GM21526 (cell line): Measurements from ENCODE around the gene LAMA1.

ENCODE experiments used
- ATAC-seq: cut with Tn5 transposase; IDR thresholded peaks from one replicate; pipeline ENCODE4 v1.9.1; 2021; ENCODE audit warnings: moderate library complexity; ENCODE audit not compliant: unreplicated experiment, low FRiP score

Gene LAMA1

DNA sequence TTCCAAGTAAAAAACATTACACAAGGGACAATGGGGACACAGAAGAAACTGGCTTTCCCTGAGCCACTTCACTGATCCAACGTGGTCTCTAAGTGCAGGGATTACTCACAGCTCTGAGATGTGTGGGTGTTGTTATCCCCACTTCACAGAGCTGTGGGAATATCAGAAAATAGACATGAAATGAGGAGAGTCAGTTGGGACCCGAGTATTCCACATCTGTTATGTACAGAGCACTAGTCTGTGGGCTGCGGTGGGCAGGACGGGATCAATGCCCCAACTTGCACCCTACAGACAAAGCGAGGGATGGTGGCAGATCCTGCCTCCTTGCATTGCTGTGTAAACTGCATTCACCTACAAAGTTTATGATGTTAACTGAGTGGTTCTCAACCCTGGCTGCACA, 11.7 kb downstream of the LAMA1 start:
- ATAC-seq: no peak

DNA sequence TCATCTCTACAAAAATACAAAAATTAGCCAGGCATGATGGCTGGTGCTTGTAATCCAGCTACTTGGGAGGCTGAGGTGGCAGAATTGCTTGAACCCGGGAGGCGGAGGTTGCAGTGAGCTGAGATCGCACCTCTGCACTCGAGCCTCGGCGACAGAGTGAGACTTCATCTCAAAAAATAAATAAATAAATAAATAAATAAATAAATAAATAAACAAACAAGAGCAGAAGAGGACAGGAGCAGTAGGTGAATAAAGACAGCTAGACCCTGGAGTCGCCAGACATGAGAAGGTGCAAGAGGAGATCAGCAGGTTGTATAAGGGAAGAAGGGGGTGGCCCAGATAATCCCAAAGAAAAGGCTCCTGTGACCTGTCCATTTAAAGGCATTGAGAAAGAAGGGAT, 12.3 kb downstream of the LAMA1 start:
- no peak for ATAC-seq

DNA sequence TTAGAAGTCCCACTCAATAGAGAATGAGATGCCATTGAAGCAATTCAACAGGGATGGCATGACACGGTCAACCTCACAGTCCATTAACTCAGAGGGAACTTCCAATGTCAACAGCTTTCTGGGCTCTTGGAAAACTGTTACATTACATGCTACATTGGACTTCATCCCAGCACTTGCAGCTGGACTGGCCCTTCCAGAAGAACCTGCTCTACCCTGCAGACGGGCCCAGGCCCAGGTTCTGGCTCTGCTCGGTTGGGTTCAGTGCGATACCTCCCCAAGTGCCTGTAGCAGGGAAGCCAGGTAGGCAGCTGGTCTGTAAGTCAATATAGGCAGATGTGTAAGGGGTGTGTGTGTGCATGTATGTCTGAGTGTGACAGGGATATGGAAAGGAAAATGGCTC, 12.9 kb downstream of the LAMA1 start:
- ATAC-seq: no peak

DNA sequence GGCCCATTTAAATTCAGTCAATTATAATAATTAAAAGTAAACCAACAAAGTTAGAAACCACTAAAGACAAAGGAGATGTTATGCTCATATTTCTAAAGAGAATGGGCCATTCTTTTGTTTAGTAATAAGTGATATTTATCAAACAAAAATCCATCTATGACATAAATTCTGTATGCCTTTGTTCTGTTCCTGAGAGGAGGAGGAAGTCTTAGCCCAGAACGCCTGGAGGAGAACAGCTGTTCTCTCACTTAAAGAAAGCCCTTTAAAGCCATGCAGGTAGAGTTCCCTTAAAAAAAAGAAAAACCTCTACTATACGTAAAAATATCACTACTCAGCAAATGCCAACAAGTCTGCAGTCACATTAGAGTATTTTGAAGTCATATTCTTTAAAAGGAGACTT, 15.5 kb downstream of the LAMA1 start:
- ATAC-seq: no peak

DNA sequence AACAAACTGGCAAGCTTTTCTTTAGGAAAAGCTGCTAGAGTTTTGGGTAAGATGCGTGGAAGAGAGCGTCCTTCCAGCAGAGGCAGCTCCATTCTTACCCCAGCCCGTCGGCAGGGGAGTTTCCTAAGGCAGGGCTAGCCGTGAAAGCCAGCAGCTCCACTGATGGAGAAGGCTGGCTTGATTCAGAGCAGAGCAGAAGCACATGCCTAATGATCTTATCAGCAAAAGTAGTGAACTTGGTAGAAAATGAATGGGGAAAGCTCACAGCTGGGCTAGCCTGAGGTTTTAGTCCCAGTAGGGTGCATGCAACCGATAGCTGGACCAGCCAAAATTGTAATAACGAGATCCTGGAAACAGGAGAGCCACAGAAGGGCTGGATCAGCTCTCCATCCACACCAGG, 20.8 kb downstream of the LAMA1 start:
- ATAC-seq: no peak

DNA sequence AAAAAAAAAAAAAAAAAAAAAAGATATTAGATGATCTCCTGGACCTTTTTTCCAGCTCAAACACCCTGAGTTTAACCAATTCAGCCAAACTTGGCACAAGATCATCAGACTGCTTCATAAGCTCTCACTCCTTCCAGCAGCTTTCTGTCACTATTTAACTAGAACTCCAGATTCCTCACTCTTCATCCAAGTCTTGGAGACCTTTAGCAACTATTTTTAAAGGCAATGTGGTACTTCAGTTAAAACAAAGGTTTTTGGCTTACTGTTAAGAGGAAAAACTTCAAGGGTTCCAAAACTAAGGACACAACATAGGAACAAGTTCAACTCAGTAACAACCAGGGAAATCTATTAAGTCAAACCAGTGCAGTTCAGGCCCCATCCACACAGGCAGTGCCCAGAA, 23.2 kb downstream of the LAMA1 start:
- no peak for ATAC-seq

DNA sequence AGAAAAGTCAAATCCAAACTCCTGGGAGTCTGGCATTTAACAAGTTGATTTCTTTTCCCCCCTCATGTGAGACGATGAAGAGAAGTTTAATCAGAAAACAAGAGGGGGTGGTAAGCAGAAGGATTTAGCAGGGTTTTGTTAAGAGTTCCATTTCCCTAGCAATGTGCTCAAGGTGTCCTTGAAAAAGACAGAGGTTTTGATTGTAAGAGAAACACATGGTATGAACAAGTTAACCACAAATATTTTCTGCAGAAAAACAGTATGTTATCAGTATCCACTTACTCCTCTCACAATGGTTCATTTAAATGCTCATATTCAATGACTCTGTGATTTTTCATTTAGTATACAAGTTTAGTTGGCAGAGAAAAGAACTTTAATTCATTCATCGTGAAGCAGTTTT, 26.8 kb downstream of the LAMA1 start:
- ATAC-seq: no peak

DNA sequence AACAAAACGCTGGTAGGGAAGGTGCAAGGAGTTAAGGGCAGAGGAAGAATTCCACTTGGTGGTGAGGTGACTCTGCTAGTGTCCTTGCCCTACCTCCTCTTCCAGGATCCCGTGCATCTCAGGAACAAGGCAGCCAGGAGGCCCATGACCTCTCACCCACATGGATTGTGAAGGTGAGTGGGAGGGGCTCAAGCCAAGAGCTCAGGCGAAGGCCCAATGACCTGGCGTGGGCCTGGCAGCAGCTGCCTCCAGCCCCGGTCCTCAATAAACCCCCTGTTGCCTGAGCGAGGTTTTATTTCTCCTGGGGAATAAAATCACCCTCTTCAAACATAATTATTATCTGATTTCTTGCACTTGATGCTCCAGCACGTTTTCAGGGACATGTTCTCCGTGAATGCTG, 28.2 kb downstream of the LAMA1 start:
- no peak for ATAC-seq

DNA sequence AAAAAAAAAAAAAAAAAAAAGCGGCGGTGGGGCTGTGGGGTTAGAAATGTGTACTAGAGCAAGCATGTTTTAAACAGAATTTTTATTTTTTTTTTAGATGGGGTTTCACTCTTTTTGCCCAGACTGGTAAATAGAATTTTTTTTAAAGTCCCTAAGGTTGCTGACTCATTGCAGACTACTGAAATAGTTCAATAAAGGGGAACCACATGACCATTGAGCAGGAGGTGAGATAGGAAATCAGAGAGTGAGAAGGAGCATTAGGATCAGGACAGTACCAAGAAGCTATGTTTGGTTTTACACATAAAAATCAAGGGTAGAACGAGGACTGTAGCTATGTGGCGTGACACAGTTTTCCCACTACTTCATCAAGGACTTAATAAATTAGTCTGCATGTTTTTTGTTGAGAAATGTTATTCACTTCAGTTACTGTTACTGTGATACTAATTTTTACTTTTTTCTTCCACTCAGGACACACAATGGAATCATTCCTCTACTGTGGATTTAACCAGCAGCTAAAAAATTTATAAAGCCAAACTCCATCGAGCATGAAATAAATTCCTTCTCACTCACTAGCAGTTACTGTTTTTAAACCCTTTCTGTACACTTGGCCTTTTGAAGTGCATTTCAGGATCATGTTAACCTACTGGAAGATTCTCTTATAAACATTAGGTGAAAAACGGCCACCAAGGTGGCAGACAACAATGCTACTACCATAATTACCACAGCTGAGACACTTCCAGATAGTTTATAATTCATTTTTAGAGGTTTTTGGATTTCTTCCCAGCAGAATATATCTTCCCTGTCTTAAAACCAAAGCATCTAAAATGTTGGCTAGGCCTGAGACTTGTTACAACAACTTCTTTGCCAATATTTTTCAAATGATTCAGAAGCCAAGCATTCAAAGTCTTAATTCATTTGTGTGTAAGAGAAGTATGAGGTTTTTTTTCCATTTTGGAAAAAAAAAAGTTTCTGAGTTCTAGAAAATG, 33.2 kb downstream of the LAMA1 start:
- no peak for ATAC-seq

DNA sequence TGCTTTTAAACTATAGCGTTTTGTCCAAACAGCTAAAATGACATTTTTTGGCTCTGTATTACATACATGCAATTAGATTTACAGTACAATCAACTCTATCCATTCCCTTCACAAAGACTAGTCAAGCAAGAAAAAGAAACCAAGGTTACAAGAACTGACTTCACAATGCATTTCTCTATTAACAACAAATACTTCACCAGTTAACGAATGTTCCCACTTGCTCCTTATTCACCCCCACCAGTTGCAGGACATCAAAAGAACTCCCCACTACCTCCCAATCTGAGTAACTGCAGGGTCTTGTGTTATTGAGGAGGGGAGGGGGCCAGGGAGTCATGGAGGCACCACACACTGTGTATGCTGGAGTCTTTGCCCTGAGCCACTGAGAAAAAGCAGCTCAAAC, 34.9 kb downstream of the LAMA1 start:
- ATAC-seq: no peak

DNA sequence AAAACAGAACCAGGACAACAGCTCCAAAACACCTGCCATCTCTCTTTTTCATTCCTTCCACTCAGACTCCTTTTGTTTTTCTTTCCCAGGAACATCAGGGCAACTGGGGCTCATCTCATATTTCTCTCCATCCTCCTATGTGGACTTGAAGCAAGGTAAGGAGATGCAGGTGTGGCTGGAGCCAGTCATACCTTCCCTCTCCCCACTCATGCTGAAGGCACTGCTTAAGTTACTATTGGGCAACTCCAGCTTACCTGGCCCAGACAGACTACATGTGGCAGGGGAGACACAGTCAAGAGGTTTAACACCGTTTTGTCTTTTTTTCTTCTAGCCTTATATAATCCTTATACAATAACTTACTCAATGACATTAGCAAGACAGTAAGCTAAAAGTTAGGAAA, 38.4 kb downstream of the LAMA1 start:
- ATAC-seq: no peak

DNA sequence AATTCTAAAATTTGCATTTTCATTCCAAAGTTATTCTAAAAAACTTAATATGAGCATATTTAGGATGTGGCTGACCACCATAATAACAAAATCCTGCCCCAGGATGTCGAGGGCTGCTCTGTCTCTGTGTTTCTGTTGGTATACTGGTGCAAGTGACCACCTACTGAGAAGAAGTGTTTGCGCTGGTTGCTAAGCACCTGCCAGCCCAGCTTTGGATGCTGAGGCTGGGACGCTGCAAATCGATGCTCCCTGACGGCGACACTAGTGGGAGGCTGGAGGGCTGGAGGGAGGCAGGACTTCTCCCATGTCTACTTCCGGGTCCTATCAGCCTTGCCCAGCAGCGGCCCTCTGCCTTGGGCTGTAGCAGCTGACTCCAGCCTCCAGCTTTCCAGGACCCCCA, 45.0 kb downstream of the LAMA1 start:
- no peak for ATAC-seq

DNA sequence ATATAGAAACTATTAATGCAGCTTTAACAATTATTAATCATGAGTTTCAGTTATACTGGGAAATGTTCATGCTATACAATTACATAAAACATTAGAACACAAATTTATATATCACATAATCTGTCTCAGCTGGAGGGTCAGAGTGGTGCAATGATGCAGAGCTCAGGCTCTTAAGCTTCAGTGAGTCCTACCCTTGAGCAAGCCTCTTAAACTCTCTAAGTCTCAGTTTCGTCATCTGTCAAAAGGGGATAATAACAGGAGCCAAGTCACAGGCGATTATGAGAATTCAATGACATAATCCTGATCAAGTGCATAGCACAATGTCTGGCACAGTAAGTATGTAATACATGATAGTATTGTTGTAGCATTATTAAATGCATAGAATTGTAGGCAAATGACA, 46.0 kb downstream of the LAMA1 start:
- ATAC-seq: no peak

DNA sequence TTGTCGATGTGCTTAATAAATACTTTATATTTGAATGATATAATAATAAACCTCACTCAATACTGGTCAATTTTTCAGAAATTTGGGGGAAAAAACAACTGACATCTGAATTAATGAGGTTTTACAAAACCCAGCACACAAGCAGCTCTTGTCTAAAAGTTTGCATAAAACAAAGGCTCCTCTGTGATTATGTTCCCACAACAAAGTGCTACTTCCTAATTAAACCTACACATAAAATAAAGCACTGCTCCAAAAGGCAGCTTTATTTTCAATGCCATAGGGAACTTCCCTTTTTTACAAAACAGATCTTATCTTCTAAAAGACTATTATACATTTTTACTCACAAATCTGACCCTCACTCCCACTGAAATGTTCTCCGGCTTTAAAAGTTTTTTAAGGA, 47.1 kb downstream of the LAMA1 start:
- ATAC-seq: no peak

DNA sequence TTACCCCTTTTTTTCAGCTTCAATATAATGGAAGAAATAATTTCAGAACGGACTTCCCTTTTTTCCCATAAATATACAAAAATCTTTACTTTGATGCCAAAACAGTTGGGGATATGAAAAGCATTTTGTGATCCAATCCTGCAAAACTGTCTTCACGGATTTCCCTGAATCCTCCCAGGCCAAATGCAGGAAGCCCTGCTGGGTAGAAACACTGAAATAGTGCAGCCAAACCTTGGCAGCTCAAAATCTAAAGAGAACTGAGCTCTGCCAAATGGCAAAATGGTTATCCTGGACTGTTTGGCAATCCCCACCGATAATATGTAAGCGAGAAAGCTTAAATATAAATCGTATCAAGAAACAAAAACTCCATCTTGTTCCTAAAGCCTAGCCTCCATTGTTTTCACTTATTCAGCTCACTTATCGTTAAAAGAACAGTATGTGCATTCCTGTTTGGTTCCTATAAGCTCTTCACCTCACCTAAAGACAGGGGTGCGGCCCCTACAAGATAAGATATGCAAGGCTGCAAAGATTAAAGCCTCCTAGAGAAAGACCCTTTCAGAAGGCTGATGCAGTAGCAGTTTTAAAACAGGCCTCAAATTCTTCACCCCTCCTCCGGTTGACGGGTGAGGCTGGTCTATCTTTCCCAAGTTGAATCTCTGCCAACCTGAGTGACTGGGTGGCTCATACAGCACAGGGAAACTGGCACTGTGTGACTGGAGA, 48.6 kb downstream of the LAMA1 start:
- no peak for ATAC-seq

DNA sequence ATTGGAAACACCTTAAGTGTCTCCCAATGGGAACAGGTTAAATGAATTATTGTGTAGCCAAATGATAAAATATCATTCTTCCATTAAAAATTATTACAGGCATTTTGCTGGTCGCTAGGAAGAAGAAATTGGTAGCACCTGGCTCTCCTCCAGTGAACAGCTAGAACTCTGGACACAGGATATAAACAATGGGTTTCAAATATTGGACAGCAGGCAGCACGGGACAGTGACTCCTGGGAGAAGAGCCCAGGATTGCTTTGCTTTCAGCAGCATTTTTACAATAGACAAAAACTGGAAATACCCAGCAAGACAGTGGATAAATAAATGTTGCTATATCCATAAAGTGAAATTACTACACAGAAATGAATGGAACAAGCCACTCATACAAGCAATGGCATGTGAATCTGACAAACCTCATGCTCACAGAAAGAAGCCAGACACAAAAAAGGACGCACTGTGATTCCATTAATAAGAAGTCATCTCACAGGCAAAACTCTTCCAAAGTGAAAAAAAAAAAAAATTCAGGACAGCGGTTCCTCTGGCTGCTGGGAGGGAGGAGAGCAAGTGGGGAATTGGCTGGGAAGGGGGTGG, 50.5 kb downstream of the LAMA1 start:
- no peak for ATAC-seq

DNA sequence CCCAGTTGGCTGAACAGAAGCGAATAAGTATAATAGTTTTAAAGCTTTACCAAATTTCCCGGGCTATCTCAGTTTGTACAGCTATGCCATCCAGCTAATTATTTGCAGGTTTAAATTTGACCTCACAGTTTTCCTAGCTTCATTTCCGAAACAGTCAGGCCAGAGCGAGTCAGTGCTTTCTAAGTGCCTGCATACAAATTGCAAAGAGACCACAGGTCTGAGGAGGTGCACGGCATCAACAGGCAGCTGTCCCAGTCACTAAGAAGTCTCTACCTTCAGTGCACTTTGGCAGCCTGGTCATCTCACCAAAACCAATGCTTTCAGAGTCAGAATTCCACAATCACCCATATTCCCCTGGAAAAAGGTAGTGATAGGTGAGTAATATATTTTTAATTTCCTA, 51.9 kb downstream of the LAMA1 start:
- ATAC-seq: no peak

DNA sequence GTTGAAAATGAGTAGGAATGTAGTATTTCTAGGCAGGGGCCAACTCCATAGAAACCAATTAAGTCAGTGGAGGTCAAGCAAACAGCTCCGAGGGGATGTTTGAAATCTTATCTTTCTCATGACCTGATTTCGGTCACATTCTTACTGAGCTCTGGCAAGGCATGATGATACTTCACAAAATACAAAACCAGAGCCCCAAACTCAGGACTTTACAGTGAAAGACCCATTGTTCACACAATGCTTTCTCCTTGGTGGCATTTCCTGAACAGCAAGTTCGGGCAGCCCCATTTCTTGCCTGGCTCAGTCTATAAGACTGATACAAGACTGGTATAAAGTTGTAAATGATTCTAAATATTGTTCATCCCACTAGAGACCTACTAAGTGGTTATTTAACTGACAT, 53.3 kb downstream of the LAMA1 start:
- no peak for ATAC-seq

DNA sequence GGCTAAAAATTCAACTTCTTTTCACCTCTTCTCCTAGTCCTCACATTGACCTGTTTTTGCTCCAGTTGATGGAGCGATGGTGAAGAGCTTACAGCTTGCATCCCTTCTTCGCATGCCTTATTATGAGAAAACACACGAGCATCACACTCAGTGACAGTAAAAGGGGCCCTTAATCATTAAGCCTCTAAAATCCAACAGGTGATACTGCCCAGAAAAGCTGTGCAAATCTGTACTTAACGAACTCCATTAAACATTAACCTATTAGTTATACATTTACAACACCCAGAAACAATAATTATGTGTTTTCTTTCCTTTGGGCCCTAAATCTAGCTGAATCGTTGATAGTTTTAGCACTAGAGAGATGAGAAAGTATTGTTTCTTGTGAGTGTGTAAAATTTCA, 54.8 kb downstream of the LAMA1 start:
- no peak for ATAC-seq

DNA sequence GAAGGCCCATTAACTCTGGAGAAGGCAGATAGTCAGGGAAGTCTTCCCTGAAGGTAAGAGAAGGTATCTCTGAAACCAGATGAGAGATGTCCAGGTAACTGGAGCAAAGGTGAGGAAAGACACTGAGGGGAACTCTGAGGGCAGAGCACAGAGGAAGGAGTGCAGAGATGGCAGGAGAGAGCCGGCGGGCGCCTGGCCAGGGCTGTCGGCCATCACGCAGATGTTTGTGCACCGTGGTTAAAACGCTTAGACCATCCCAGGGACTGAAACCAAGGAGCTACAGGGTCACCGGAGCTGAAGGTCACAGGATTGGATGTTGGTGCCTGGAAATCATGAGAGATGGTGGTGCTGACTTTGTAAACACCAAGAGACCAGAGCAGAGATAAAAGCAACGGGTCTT, 55.4 kb downstream of the LAMA1 start:
- ATAC-seq: no peak

DNA sequence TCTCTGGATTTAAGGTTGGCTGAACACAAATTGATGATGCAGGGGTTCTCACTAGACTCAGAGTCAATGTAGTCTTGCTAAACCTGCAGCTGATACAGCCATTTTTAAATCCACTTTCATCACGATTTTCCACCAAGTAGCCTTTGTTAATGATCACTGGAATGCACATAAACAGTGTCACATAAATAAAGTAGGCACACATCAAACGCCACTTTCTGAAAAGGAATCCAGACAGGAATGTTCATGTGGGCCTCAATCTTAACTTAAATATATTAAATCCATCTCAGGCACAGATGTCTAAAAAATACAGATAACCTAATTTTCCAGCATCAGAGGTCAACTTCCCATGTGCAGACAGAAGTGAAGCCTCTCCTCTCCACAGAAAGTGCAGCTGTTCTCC, 58.3 kb downstream of the LAMA1 start:
- ATAC-seq: no peak

DNA sequence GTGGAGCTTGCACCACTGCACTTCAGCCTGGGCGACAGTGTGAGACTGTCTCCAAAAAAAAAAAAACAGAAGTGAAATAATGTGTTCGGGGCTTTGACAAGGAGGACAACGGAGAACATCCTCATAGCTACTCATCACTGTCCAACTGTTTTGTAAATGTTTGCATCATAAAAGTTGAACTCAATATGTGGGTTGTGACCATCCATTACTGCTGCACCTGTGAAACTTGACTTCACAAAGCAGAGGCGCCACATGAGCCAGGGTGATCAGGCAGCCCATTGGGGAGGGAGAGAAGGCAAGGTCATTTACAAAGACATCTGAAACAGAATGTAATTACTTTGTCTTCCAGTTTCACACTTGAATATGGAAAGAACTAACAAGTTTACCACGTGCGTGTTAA, 61.6 kb downstream of the LAMA1 start:
- ATAC-seq: no peak
